IPS-20b (cell line): ENCODE data around the gene OR52M1.

Experiments used
- H3K27ac ChIP-seq: one replicate; pipeline ENCODE4 v1.5.1; 2013; ENCODE audit warnings: low read length
- H3K27me3 ChIP-seq: 2 replicates; pipeline ENCODE4 v1.6.1; 2013; ENCODE audit warnings: mild to moderate bottlenecking, low read length, inconsistent platforms; ENCODE audit not compliant: insufficient read depth
- H3K36me3 ChIP-seq: 2 replicates; pipeline ENCODE4 v1.6.1; 2013; ENCODE audit warnings: low read depth, mild to moderate bottlenecking, inconsistent platforms, low read length, moderate library complexity; ENCODE audit not compliant: insufficient read depth
- H3K4me1 ChIP-seq: 2 replicates; pipeline ENCODE4 v1.6.1; 2013; ENCODE audit warnings: mild to moderate bottlenecking, control low read depth, inconsistent platforms, low read length, moderate library complexity; ENCODE audit not compliant: insufficient read depth
- H3K4me3 ChIP-seq: 2 replicates; pipeline ENCODE4 v1.5.1; 2013; ENCODE audit warnings: mild to moderate bottlenecking, low read length, inconsistent platforms
- H3K9ac ChIP-seq: 2 replicates; pipeline ENCODE4 v1.6.1; 2013; ENCODE audit warnings: low read depth, mild to moderate bottlenecking, inconsistent platforms, low read length, moderate library complexity
- H3K9me3 ChIP-seq: 2 replicates; pipeline ENCODE4 v1.6.1; 2013; ENCODE audit warnings: mild to moderate bottlenecking, low read depth, low read length, inconsistent platforms; ENCODE audit not compliant: insufficient read depth

The OR52M1 gene, protein sequence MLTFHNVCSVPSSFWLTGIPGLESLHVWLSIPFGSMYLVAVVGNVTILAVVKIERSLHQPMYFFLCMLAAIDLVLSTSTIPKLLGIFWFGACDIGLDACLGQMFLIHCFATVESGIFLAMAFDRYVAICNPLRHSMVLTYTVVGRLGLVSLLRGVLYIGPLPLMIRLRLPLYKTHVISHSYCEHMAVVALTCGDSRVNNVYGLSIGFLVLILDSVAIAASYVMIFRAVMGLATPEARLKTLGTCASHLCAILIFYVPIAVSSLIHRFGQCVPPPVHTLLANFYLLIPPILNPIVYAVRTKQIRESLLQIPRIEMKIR

DNA sequence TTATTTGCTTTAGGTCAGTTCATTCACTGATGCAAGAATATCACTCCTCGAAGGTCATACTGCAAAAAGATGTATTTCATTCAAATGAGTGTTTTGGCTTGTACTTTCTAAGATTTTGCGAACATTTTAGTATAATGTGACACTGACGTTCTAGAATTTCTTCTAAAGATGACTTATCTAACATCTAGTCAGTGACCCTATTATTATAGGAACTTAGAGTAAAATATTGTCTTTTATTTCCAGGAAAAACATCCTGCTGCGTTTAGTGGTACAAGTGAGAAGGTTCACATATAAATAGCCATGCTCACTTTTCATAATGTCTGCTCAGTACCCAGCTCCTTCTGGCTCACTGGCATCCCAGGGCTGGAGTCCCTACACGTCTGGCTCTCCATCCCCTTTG lies at the start of gene OR52M1:
OR52M1 (plus strand) TSS at position 301 of the 400 bp plus-strand sequence; CDS start at position 301, 0 bp downstream.
- Histone ChIP-seq H3K9ac (no peak within 1 kb of the TSS), H3K9me3 (no peaks in the 10 kb centered on the region), H3K27ac (no peak within 1 kb of the TSS), H3K27me3 (no peaks in the 10 kb centered on the region), H3K36me3 (no peaks in the 10 kb centered on the region), H3K4me3 (no peak within 1 kb of the TSS), H3K4me1 (no peaks in the 10 kb centered on the region)

DNA sequence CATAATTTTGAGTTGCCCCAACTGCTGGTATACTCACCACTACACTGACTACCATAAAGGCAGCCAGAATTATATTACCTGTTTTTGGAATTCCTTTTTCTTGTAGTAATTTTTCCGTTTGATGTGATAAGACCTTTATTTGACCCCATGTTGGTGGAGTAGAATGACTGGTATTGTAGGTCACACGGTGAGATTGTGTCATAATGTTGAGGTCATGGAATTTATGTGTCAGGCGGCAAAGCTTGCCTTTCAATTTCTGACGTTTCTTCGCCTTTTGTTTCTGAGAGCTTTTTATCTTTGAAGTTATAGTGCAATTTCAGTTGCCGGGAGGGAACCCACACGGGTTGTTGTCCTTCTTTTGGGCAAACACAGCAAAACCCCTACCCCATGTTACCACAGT lies 49.5 kb upstream of the OR52M1 start:
- no peaks in the 10 kb centered on the region for H3K36me3 ChIP-seq
- H3K27ac ChIP-seq = no peak overlapping the region
- no peak overlapping the region for H3K4me3 ChIP-seq
- no peaks in the 10 kb centered on the region for H3K4me1 ChIP-seq
- H3K9me3 ChIP-seq = 0 out of 2 replicates have a peak, but pooled peaks cover 6% of the 10 kb centered on the region
- H3K27me3 ChIP-seq = no peaks in the 10 kb centered on the region
- no peak overlapping the region for H3K9ac ChIP-seq

DNA sequence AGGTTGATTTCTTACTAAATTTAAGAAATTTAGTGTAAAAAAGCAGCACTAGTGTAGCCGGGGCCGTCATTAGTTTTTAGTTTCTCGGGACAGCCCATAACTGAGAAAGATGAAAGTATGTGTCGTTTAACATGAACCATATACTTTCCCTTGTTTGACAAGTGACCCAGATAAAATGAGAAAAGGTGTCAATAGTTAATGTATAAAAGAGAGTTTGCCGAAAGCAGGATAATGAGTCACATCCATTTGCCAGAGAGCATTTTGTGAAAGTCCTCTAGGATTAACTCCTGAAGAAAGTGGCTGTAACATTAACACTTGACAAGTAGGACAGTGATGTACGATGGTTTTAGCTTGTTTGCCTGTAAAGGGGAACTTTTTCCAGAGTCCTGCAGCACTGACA lies 49.0 kb upstream of the OR52M1 start:
- Histone ChIP-seq H3K9ac (no peak overlapping the region), H3K27ac (no peak overlapping the region), H3K27me3 (no peaks in the 10 kb centered on the region)

DNA sequence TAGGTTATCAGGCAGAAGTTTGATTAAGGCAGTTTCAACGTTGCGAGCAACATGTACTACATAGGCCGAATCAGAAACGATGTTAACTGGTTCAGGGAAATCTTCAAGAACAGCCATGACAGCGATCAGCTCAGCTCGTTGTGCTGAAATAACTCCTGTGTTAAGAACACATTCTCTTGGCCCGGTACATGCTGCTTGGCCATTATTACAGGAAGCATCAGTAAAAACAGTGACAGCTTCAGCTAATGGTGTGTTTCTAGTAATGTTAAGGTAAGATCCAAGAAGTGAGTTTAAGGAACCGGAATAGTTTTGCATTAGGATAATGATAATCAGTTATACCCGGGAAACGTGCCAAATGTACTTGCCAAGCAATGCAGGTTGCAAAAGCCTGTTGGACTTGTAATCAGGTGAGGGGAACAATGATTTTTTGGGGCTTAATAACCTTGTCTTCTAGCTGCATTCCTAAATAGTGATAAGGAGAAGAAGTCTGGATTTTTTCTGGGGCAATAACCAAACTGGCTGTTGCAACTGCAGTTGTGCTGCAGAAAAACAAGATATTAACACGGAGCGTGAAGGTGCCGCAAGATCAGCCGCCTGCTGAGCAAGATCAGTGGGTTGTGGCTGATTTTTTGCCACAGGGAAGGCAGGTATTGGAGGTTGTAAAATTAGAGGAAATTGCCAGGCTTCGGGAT lies 48.3 kb upstream of the OR52M1 start:
- H3K27me3 ChIP-seq = no peaks in the 10 kb centered on the region
- no peak overlapping the region for H3K4me3 ChIP-seq
- H3K36me3 ChIP-seq = no peaks in the 10 kb centered on the region
- H3K9ac ChIP-seq = no peak overlapping the region
- H3K9me3 ChIP-seq = 0 out of 2 replicates have a peak, but pooled peaks cover 1% of the 10 kb centered on the region
- no peaks in the 10 kb centered on the region for H3K4me1 ChIP-seq
- no peak overlapping the region for H3K27ac ChIP-seq

More for the DNA sequence above, 49.0 kb upstream of the OR52M1 start:
- H3K4me1 ChIP-seq = no peaks in the 10 kb centered on the region
- no peak overlapping the region for H3K4me3 ChIP-seq
- no peaks in the 10 kb centered on the region for H3K36me3 ChIP-seq
- 0 out of 2 replicates have a peak, but pooled peaks cover 6% of the 10 kb centered on the region for H3K9me3 ChIP-seq

DNA sequence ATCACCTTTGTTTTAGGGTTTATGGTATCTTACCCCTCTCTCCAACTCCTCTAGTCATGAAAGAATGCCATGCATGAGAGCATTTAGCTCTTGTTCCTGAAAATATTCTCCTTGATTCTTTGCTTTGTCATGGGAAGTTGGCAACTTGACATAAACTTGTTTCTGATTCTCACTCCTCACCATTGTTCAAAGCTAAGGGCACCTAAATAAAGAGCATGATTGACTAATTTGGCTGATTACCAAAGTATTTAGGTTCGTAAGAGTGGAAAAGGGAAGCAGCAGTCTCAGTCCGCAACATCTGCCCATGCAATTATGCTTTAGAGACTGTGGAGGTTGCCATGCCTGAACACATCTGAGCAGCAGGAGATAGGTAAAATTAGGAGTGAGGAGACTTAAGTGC lies 36.1 kb upstream of the OR52M1 start:
- H3K9ac ChIP-seq = no peak overlapping the region
- no peaks in the 10 kb centered on the region for H3K36me3 ChIP-seq
- H3K27me3 ChIP-seq = no peaks in the 10 kb centered on the region
- no peak overlapping the region for H3K27ac ChIP-seq
- no peaks in the 10 kb centered on the region for H3K4me1 ChIP-seq
- no peaks in the 10 kb centered on the region for H3K9me3 ChIP-seq
- no peak overlapping the region for H3K4me3 ChIP-seq

DNA sequence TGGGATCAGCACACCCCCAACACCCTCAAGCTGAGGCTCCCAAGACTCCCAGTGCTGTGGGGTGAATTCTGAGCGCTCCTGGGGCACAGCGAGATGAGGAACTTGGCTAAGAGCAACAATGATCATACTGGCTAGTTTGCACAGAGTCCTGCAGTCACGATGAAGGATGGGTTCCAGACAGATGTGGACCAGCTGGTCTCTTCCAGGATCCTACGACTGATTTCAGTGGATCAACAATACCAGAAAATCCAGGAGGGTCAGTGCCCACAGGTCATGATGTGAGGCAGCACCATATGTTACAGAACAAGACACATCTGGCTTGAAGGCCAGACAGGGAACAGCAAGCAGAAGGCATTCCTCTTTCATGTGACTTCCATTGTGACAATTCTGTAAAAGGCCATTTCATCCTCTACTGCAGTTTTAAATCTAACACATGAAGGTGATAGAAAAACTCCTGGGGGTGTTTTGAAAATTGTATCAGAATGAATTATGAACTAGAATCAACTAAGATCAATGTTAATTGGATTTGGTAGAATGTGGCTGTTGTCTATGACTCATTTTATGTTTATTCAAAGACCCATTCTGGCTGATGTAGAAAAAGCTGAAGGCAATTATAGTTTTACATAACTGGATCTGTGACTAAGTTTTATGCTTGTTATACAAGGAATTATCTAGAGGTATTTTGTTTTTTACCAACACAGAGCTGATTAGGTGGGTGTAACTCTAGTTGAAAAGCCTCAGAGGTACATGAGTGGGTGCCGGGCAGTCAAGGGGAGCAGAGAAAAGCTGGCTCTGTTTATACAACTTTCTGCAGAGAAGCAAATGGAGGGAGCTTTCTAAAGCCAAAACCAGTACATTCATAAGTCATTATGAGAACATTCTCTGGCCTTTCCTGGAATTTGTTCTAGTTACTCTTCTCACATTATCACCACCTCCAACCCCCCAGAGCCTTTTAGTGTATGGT lies 33.4 kb upstream of the OR52M1 start:
- no peaks in the 10 kb centered on the region for H3K9me3 ChIP-seq
- no peak overlapping the region for H3K4me3 ChIP-seq
- no peak overlapping the region for H3K9ac ChIP-seq
- no peaks in the 10 kb centered on the region for H3K36me3 ChIP-seq
- no peak overlapping the region for H3K27ac ChIP-seq
- no peaks in the 10 kb centered on the region for H3K4me1 ChIP-seq
- no peaks in the 10 kb centered on the region for H3K27me3 ChIP-seq

DNA sequence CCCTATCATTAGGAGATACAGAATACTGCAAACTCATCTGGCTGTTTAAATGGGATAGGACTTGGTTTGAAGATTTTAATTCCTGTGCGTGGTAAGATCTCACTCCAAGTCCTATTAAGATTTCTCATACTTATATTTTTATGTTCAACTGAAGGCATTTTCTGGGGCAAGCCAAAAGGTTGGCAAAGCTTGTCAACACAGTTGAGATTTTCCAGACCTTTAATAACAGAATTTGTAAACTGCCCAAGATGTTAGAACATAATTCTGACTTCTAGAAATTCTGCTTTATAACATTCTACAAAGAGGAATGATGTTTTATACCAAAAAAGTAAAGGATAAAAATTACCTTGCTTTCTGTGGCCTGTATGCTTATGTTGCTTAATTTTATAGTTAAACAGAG lies 30.8 kb upstream of the OR52M1 start:
- H3K27ac ChIP-seq = no peak overlapping the region
- H3K4me1 ChIP-seq = no peaks in the 10 kb centered on the region
- H3K9me3 ChIP-seq = no peaks in the 10 kb centered on the region
- H3K27me3 ChIP-seq = no peaks in the 10 kb centered on the region
- no peaks in the 10 kb centered on the region for H3K36me3 ChIP-seq
- H3K4me3 ChIP-seq = no peak overlapping the region
- no peak overlapping the region for H3K9ac ChIP-seq

DNA sequence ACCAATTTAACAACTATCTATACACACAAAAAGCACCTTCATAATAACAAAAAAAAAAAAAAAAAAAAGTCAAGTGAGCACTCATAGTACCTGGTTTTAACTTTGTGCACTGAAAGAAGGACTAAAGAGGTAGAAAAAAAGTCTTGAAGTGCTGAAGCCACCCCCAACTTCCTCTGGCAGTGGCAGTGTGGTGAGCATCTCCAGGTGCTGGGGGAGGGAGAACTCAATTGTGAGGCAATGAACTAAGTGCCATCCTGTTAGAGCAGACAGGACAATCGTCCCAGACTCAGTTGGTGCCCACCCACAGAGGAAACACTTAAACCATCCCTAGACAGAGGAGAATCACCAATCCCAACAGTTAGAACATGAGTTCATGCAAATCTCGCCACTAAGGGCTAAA lies 22.7 kb upstream of the OR52M1 start:
- no peak overlapping the region for H3K27ac ChIP-seq
- H3K27me3 ChIP-seq = no peaks in the 10 kb centered on the region
- no peaks in the 10 kb centered on the region for H3K4me1 ChIP-seq
- H3K36me3 ChIP-seq = no peaks in the 10 kb centered on the region
- H3K4me3 ChIP-seq = no peak overlapping the region
- H3K9me3 ChIP-seq = no peaks in the 10 kb centered on the region
- H3K9ac ChIP-seq = no peak overlapping the region

DNA sequence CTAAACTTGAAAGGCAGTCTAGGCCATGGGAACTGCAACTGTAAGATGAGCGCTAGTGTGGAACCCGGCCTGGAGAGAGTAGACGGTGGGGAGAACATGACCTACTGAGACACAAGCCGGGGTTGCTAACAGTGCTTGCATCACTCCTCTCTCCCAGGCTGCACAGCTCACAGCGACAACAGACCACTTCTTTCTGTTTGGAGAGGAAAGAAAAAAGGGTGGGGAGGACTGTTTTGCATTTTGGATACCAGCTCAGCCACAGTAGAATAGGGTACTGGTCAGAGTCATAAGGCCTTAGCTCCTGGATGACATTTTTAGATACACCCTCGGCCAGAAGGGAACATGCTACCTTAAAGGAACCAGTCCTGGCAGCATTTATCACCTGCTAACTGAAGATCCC lies 22.2 kb upstream of the OR52M1 start:
- H3K36me3 ChIP-seq = no peaks in the 10 kb centered on the region
- H3K4me1 ChIP-seq = no peaks in the 10 kb centered on the region
- H3K27ac ChIP-seq = no peak overlapping the region
- no peaks in the 10 kb centered on the region for H3K9me3 ChIP-seq
- H3K4me3 ChIP-seq = no peak overlapping the region
- H3K27me3 ChIP-seq = no peaks in the 10 kb centered on the region
- H3K9ac ChIP-seq = no peak overlapping the region

DNA sequence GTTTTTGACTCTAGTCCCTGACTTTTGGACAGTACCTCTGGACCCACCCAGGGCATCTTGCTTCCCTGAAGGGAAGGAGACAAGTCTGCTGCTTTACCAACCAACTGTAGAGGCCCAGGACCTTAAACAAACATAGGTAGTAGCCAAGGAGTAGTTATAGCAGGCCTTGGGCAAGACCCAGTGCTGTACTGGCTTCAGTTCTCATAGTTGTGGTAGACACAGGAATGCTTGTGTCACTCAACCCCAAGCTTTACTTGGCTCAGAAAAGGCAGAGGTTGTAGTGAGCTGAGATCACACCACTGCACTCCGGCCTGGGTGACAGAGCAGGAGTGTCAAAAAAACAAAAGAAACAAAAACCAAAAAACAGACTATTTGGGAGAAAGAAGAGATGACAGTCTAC lies 21.3 kb upstream of the OR52M1 start:
- Histone ChIP-seq H3K27ac (no peak overlapping the region), H3K9ac (no peak overlapping the region), H3K27me3 (no peaks in the 10 kb centered on the region), H3K36me3 (no peaks in the 10 kb centered on the region), H3K9me3 (no peaks in the 10 kb centered on the region), H3K4me3 (no peak overlapping the region), H3K4me1 (no peaks in the 10 kb centered on the region)

DNA sequence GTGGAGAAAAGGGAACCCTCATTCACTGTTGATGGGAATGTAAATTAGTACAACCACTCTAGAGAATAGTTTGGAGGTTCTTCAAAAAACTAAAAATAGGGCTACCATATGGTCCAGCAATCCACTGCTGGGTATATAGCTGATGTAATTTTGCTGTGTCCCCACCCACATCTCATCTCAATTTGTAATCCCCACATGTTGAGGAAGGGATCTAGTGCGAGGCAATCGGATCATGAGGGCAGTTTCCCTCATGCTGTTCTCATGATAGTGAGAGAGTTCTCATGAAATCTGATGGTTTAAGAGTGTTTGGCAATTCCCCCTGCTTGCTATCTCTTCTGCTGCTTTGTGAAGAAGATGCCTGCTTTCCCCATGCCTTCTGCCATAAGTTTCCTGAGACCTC lies 17.1 kb upstream of the OR52M1 start:
- Histone ChIP-seq H3K27ac (no peak overlapping the region), H3K9ac (no peak overlapping the region), H3K36me3 (no peaks in the 10 kb centered on the region), H3K9me3 (peaks cover 6% of the 10 kb centered on the region; the same call in 1 of the 2 replicates), H3K4me1 (no peaks in the 10 kb centered on the region), H3K4me3 (no peak overlapping the region), H3K27me3 (no peaks in the 10 kb centered on the region)
